B cell (primary cell): Measurements from ENCODE around the gene TRMT6.

Source experiments
- CTCF ChIP-seq: fragments of 200-600 bp; IDR thresholded peaks from one replicate; pipeline ENCODE4 v1.8.0; 2022; ENCODE audit warnings: antibody characterized with exemption, mild to moderate bottlenecking
- EZH2 ChIP-seq: IDR thresholded peaks from 2 replicates; pipeline ENCODE4 v1.6.1; 2012; ENCODE audit warnings: borderline replicate concordance, low read depth, mild to moderate bottlenecking, moderate library complexity, low read length; ENCODE audit not compliant: insufficient read depth, poor library complexity, severe bottlenecking

GRCh38 chr20:5947276-5947675 lies 3.1 kb downstream of the TRMT6 start:
- TF ChIP-seq CTCF: no peak
- TF ChIP-seq EZH2: no peak
